Measurements from ENCODE around the gene CHI3L1.

The CHI3L1 gene

DNA sequence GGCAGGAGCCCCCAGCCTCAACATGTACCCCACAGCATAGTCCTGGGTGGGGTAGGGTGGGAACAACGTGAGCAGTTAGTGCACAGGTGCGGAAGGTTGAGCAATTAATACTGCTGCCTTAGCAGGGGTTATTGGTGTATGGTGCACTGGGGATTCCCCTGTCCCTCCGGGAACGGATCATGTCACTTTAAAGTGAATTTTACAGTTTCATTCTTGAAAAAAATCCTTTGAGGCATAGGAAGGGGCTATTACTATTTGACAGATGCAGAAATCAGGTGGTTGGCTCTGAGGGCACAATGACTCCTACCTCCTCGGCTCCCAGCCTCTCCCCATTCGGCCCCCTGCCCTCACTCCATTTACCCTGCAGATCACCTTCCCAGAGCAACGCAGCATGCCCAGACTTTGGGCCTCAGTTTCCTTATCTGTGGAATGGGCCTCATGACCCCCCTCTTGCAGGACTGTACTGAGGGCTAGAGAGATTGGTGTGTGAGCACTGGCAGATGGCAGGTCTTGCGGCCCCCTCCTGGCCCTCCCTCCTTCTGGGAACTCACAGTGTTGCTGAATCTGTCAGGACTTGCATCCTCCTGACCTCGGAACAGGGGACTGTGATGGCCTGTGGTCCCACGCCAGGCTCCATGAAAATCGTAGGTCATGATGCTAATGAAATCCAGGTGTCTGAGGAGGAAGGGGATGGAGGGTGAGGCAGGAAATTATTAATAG is 5.7 kb downstream of the CHI3L1 start:
- DNase-seq: no peak

DNA sequence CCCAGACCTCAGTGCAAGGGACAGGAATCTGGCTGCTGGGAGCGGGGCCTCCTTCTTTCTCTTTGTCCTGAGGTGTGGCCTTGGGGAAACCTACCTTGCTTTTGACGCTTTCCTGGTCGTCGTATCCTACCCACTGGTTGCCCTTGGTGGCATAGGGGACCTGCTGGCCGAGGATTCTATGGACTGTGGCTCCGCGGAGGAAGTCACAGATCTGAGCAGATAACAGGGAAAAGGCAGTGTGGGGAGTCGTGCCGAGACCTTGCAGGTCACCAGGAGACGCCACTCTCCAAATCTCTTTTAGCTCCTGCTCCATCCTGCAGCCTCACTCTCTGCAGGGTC is 6.9 kb downstream of the CHI3L1 start:
- DNase-seq: no peak

DNA sequence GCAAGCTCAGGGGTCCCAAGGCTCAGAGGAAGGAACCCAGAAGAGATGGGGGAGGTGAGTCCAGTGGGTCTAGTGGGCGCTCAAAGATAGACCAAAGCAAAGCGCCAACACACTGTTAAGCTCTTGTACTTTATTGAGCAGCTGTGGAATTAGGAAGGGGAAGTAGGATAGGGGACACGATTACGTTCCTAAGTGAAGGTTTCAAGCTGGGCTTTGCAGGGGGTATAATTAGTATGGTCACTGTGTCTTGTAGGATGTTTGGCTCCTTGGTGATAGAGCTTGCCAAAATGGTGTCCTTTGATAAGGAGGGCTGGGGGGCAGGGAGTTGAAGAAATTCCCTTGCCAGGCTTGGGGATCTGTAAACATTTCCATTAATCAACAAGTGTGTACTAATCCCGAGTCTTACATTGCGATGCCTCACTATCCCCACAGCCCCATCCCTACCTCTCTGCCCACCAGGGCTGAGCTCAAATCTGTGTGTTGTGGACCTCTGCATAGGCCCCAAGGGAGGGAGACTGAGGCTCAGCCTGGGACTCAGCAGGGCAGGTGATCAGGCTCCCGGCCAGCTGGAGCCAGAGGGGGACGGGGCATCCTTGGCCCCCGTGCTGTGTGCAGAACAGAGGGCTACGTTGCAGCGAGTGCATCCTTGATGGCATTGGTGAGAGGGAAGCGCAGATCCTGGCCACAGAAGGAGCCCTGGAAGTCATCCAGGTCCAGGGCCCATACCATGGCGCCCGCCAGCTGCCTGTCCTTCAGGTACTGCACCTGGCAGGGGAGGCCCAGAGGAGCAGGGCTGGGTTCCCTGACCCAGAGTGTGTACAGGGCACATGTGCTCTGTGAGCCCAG is 7.5 kb downstream of the CHI3L1 start:
- DNase-seq: no peak

DNA sequence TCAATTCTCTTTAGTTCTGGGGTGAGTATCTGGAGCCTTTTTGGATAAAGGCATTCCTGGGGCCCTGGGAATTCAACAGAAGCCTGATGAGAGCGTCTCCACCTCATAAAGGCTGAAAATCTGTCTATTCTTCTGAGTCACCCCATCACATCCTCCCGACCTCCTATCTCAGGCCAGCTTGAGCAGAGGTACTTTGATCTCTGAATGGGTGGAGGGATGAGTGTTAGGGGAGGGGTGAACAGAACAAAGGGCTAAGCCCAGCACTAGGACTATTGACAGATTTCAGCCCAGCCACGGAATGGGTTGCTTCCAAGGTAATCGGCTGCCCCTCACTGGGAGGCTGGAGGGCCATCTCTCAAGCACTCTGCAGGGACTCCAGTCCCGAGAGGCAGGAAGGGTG is 8.4 kb downstream of the CHI3L1 start:
- DNase-seq: no peak

DNA sequence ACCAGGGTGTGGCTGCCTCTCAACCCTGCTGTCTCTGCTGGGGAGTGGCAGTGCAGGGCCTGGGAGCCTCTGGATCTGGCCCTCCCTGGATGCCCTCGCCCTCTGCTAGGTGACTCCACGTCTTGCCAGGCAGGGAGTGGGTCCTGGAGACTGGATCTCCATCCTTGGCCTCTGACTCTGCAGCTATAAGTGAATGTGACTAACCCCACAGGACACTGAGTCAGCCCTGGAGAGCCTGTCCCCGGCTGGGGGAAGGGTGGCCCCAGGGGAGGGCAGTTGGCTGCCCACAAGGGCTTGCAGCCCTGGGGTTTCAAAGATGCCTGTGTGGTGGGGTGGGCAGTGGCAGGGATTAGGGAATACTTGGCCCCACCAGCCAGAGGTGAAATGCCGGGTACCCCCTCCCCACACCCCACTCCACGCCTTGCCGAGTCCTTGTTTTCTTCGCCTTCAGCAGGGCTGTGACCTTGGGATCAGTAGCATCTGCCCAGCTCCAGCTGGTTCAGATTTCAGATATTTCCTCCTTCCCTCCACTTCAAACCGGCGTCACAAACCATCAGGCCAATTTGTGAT is 8.9 kb downstream of the CHI3L1 start:
- no peak for DNase-seq

DNA sequence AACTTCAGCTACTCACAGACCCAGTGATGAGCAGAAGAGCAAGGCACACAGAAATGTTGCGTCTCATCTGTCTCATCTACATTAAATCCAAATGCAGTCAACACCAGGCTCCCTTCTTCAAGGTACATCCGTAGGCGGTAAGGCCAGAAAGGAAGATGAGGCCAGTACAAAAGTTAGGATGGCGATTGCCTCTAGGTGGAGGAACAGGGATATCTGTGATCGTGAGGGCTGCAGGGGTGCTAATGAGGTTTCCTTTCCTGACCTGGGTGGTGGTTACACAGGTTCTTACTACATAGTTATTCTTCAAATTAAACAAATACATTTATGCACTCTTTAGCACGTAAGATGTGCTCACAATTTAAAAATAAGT is 9.5 kb downstream of the CHI3L1 start:
- no peak for DNase-seq

DNA sequence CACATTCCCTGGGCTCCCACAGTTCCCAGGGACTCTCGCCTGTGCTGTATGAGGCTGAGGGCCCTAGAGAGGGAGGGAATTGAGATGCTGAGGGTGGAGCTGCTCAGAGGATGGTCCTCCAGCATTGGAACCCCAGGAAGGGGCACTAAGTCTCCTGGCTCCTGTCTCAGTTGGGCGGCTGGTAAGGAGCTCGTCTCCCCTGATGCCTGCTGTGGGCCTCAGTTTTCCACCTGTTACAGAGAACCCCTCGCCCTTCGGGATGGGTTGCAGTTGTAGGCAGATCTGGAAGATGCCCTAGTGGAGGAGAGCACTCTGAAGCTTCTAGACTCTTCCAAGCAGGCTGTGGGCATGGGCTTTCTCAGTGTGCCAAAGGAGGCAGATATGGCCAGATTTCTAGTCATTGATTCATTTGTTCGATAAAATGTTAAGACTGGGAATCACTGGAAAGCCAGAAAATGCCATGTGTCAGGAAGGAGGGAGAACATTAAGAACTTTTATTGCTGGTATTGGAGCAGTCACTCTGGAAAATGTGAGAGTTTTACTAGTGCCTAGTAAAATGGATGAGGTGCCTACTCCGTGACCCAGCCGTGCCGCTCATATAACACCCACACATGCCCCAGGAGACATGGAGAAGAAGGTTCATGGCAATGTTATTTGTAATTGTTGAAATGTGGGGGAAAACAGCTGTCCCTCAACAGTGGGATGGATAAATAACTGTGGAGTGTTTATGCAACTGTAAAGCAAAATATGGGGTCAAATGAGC is 10.1 kb downstream of the CHI3L1 start:
- DNase-seq: no peak

DNA sequence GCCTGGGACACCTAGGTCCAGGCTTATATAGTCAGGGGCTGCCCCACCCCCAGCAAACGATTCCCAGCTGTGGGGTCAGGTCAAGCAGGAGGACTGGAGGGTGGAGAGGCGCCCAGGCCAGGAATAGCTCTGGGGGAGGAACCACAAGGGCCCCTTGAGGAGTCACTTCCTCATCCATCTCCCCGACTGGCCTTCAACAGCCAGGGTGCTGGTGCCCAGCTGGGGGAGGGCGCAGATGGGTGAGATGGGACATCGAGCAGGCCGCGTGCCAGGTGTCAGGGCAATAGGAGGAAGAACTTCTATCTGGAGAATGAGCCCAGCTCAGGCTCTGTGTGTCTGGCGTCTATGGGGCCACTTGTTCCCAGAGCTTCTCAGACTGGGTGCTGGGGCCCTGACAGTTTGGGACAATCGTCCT is 10.7 kb downstream of the CHI3L1 start:
- no peak for DNase-seq

DNA sequence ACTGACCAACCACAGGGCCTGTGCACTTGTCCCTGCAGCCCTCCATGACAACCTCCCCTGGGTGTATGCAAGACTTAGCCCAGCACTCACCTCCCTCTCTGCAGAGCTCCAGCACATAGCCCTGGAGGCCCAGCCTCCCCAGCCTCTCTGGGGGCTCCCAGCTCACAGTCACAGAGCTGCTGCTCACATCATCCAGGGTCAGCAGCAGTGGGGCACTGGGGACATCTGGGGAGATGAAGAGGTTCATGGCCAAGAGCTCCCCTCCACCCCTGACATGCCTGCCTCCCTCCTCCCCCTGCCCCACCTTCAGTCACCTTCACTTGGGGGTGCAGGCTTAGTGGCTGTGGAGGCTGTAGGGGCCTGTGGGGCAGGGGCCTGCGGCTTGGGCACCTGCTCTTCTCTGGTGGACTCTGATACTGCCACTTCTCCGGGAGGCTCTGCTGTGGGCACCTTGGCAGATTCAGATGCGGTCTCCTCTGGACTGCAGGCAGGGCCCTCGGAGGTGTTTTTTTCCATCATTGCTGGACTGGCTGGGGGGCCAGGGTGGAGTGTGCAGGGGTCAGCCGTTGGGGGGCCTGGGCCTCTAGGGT is 11.2 kb downstream of the CHI3L1 start, which contains the start of gene MYBPH:
MYBPH (minus strand) TSS at position 590 of the 590 bp plus-strand sequence; CDS start at position 519, 71 bp downstream.
- DNase-seq: no peak

DNA sequence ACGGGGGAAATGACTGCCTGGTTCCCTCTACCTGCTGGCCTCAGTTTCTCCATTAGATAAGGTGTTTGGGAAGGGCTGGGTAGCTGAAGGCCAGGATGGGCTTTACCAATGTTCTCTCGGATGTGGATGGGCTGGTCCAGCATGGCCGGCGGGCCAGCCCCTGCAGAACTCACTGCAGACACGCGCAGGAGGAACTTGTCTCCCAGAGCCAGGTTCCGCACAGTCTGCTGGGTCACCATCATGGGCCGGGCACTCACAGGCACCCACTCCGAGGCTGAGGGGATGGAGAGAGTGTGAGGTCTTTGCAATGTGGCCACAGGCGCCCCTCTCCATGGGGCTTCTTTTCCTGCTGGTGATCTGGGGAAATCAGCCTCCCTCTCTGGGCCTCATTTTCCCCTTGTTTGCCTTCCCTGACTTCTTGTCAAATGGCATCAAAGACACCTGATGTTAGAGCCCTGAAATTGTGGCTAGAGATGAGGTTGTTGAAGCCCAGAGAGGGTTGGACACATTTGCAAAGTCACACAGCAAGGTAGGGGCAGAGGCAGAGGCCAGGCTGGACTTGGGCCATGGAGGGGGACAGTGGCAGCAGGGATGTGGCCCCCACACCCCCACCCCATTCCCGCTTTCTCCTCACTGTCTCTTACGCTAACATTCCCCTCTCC is 12.0 kb downstream of the CHI3L1 start:
- no peak for DNase-seq

DNA sequence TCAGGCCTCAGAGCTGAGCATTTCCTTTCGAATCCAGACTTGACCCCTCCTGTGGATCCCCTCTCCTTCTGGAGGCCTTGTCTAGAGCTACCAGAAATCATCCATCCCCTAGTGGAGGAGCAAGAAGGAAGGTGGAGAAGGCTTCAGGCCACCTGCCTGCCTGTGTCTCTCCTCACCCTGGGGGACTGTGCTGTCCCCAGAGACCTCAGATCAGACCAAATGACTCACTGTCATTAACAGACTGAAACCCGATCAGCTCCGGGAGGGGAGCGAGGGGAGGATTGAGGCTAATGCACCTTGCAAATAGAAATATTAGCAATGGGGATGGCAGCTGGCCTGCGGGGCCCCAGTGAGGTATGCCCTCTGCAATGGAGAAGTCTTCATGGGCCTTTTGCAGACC is 12.9 kb downstream of the CHI3L1 start:
- no peak for DNase-seq

DNA sequence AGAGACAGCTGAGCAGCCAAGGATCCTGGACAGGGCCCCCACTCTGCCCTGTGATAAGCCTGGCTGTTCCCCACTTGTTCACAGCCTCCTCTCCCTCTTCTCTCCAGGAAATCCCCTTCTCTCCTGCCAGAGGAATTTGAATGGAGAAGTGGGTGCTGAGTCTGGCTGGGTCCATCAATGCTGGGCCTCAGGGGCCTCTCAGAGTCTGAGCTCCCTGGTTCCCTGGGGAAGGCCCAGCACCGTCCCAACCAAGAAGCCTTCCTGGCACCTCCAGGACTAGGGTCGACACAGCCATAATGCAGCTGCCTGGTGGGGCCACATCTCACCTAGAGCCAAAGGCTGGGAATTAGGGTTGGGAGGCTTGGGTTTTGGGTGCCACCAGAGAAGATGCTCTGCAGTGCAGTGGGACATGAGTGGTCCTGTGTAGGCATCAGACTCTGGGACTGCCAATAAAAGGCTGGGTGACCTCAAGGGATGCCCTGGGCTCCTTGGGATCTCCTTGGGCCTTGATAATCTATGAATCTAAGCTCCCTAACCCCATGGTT is 13.4 kb downstream of the CHI3L1 start:
- no peak for DNase-seq

DNA sequence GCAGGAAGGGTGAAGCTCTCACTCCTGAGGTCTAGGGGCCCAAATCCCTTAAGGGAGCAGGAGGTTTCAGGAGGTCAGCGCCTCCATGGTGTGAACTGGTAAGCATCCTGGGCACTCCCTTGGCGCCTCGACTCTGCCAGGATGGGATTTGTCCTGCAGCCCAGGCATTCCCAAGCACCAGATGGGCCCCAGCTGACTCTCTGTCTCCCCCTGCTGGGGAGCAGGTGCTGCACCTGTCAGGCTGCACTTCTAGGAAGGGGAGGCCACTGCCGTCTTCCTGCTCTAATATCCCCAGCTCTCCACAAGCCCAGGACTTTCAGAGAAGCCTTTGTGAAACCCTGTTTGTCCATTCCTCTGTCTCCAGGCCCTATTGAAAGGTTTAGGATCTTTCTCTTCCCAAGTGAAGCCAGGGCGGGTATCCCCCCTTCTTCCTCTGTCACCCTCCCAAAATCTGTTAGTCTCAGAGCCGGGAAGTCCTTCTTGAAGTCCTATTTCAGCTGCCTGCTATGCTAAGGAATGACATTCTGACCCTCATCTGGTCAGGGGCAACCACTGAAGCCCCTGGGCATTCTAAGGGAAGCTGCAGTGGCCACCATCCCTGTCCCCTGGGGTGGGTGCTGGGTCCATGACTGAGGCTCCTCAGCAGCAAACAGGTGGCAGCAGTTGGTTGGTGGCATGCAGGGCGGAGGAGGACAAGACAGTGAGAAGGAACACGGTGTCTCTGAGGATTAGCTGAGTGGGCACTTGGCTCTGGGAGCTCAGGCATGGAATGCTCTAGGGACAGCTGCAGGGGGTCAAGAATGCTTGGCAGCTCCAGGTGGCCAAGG is 14.1 kb downstream of the CHI3L1 start:
- DNase-seq: no peak

DNA sequence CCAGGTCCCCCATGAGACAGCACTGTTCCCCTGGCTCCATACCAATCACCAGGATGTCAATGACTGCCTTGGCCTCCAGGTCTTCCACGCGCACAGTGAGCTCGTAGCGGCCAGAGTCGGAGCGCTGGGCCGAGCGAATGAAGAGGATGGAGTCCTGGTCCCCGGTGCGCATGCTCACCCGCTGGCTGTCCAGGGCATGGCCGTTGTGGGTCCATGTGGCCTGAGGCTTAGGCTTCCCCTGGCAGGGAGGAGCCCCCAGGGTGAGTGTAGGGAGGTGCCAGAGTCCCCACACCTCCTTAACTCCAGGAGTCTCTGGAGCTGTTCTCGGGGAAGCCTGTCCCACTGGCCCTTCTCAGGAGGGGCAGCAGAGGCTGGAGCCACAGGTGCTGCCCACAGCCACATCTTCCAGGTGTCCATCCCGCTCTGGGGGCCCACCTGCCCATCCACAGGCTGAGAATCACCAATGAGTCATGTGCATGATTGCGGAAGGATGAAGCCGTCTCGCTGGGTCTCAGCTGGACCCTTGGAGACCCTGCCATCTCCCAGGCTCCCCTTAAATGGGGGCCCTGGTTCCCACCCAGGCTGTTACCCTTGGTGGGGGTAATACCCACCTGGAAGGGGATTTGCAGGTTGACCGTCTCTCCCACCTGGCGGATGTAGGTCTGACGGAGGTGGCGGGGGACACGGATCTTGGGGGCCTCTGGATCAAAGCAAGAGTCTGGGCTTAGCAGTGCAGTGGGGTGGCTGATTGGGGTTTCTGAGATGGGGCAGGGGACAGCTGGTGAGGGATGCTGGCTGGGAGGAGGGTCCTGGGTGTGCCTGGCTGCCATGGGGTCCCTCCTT is 14.9 kb downstream of the CHI3L1 start:
- DNase-seq: no peak

DNA sequence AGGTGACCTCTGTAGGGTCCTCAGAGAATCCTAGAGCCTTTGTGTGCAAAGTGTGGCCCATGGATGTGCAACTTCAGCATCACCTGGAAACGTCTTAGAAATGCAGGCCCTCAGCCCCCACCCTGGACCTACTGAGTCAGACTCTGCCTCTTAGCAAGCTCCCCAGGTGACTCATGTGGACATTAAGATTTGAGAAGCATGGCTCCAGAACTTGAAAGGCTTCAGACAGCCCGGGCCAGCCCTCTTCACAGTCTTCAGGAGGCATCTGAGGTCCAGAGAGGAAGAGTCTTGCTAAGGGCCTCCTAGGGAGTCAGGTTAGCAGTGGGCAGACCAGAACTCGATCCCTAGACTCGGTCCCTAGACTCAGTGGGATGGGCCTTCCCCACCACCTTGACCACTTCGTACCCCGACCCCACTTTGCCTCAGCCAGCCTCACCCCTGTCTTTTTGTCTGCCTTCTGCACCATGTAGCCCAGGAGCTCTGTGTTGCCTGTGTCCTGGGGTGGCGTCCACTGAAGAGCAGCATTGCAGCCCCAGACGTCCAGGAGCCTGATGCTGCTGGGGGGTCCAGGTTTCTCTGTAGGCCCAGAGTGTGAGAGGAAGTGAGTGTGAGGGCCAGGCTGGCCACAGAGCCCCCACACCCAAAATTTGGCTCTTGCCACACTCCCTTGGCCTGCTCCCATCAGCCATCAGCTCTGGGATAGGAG is 15.7 kb downstream of the CHI3L1 start:
- no peak for DNase-seq

DNA sequence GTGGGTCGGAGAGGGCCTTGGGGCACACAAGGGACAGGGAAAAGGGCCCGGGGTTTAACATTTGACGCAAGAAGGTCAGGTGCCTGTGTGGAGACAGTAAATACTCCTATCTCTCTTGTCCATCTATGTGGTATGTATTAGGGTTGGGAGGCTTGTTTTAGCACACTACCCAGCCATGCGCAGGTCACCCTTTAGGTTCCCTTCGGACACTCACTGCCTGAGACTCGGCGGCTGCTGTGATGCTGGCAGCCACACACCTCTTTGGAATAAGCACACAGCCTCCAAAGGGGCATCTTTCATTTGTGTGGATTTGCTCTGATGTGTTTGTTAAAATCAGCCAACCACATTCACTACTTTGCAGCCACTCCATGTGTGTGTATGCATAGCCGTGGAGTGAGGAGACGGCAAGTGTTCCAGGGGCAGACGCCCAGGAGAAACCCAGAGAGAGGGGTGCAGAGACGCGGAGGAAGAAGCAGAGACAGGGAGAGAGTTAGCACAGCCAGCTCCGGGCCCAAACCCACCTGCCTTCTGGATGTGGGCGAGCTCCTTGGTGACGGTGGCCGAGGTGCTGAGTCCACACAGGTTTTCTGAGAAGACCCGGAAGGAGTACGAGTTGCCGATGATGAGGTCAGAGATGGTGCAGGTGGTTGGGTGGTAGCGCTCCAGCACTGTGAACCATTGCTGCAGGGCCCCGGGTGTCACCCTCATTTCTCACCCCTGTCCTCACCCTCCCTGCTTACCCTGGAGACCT is 16.6 kb downstream of the CHI3L1 start:
- no peak for DNase-seq

DNA sequence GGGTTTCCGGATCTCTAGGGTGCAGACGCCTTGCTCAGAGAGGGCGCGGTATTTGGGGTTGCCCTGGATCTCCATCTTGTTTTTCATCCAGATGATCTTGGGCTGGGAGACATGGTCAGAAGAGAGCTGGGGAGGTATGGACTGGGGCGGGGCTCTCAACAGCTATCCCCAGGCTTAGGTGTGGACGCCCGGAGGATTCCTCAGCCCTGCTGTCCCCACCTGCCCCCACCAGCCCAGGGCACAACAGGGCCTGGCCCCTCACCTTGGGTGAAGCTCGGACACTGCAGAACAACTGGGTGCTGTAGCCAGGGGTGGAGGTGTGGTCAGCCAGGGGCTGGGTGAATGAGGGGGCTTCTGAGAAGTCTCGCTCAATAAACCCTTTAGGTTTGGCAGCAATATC is 17.5 kb downstream of the CHI3L1 start:
- DNase-seq: no peak

DNA sequence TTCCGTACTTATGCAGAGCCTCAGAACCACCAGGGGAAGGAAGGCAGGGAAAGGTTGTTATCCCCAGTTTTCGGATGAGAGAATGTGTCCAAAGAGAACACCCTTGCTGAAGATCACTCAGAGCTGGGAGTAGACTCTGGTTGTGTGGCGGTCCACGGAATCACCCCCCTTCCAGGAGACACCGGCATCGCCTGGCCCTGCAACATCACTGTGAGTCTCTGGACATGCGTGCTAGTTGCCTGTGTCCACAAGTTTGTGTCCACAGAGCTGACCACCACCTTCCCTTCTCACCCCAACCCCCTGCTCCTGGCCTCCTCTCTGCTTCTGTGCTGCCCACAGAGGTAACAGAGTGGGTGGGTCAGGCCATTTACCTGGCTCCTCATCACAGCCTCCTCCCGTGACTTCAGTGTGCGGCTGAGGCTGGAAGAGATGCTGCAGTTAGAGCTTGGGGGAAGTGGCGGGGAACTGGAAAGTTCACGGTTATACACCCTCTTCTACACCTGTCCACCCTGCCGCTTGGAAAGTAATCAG is 18.2 kb downstream of the CHI3L1 start:
- DNase-seq: no peak

DNA sequence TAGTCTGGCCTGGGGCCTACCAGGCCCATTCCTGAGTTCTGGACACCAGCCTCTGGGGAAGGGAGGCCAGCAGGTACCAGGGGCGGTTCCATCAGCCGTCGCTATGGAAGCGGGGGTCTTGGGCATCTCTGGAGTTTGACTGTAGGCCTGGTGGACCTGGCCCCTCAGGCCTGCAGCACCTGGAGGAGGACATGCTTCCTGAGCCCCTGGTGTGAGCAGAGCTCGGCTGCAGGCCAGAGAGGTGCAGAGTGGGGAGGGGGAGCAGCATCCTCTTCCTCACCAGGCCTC is 18.6 kb downstream of the CHI3L1 start:
- DNase-seq: no peak
